ENCODE results near the gene KYNU. TPM values are rescaled to one million over a fixed set of nuclear protein-coding genes. Genes with fewer than 3 reads are reported as not detected.

The KYNU gene
- total RNA-seq, 1 experiment from 2014 or later = 0.37 TPM

DNA sequence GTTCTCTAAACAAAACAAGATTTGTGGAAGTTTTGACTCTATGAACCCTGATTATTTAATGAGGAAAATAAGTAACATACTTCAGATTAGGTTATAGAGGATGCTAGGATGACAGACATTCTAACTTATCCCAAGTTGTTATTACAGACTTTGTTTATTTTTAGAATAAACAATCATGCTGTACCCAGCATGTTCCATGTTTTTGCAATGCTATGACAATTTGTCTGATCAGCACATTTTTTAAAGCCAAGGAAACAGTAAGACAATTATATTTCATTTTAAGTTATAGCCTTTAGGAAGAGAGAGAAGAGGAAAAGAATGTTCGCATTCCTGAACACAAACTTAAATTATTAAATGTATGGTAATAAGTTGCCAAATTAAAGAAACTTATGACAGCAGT, 119.8 kb downstream of the KYNU start:
- H3K23ac ChIP-seq (ENCODE audit: insufficient read length, low read depth, low read length) = no peak overlapping the region
- H3K9me3 ChIP-seq (ENCODE audit: control insufficient read depth, low read depth, low read length) = no peaks in the 10 kb centered on the region
- H3K4me3 Mint-ChIP-seq = no peak overlapping the region
- H3K79me2 ChIP-seq (ENCODE audit: insufficient read depth, low read length) = no peaks in the 10 kb centered on the region
- H2AK5ac ChIP-seq (ENCODE audit: insufficient read length, low read length) = no peak overlapping the region
- no peak overlapping the region for H2BK20ac ChIP-seq (ENCODE audit: low read depth, low read length, poor library complexity, severe bottlenecking)
- no peaks in the 10 kb centered on the region for H3K79me1 ChIP-seq (ENCODE audit: insufficient read depth, low read depth, low read length, poor library complexity, severe bottlenecking)
- H2BK5ac ChIP-seq (ENCODE audit: insufficient read length, low read length) = no peak overlapping the region
- no peak overlapping the region for H3K14ac ChIP-seq (ENCODE audit: insufficient read depth, low read length)
- no peaks in the 10 kb centered on the region; a peak in 2 of 7 replicates for H3K36me3 Mint-ChIP-seq (ENCODE audit: insufficient read depth in 1 of 3, low read depth in 3 of 3)
- no peak overlapping the region for H3K27ac ChIP-seq (ENCODE audit: insufficient read length, low read depth, low read length)
- H3K4me1 ChIP-seq (ENCODE audit: insufficient read depth, low read length) = no peaks in the 10 kb centered on the region
- H3K4ac ChIP-seq (ENCODE audit: low read depth, low read length) = no peak overlapping the region
- no peak overlapping the region for H4K91ac ChIP-seq (ENCODE audit: insufficient read length, low read depth, low read length)
- H3K23me2 ChIP-seq (ENCODE audit: insufficient read length, low read depth, low read length, poor library complexity, severe bottlenecking) = no peaks in the 10 kb centered on the region
- H4K8ac ChIP-seq (replicated peaks; ENCODE audit: insufficient read length, low read depth, low read length) = no peak overlapping the region
- TF ChIP-seq, protein P1, sequence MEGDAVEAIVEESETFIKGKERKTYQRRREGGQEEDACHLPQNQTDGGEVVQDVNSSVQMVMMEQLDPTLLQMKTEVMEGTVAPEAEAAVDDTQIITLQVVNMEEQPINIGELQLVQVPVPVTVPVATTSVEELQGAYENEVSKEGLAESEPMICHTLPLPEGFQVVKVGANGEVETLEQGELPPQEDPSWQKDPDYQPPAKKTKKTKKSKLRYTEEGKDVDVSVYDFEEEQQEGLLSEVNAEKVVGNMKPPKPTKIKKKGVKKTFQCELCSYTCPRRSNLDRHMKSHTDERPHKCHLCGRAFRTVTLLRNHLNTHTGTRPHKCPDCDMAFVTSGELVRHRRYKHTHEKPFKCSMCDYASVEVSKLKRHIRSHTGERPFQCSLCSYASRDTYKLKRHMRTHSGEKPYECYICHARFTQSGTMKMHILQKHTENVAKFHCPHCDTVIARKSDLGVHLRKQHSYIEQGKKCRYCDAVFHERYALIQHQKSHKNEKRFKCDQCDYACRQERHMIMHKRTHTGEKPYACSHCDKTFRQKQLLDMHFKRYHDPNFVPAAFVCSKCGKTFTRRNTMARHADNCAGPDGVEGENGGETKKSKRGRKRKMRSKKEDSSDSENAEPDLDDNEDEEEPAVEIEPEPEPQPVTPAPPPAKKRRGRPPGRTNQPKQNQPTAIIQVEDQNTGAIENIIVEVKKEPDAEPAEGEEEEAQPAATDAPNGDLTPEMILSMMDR (conservative IDR thresholded peaks at IDR 0.05) = no peak
- peaks cover 0 to 8% of the 10 kb centered on the region in 2 experiments; a peak in 2 of 4 replicates for H3K4me1 Mint-ChIP-seq
- no peak overlapping the region for H2AFZ ChIP-seq (ENCODE audit: low read length)
- no peak overlapping the region for H3K56ac ChIP-seq (ENCODE audit: insufficient read length, low read depth, low read length)
- H3T11ph ChIP-seq (ENCODE audit: low read length) = no peak overlapping the region
- no peak overlapping the region for H3K27ac Mint-ChIP-seq
- H2BK15ac ChIP-seq (ENCODE audit: low read depth, low read length) = no peak overlapping the region
- H3K9ac ChIP-seq (ENCODE audit: extremely low read depth, insufficient read length, low read length) = no peak overlapping the region
- no peak for DNase-seq
- no peaks in the 10 kb centered on the region for H3K27me3 ChIP-seq (ENCODE audit: insufficient read depth, low read length)
- H3K9me3 Mint-ChIP-seq = peaks cover 0 to 3% of the 10 kb centered on the region in 2 experiments; a peak in 2 of 5 replicates
- no peak overlapping the region for H2BK120ac ChIP-seq (ENCODE audit: low read depth, low read length, poor library complexity, severe bottlenecking)
- no peak overlapping the region for H3K18ac ChIP-seq (ENCODE audit: insufficient read length, low read depth, low read length)
- no peak overlapping the region for H4K5ac ChIP-seq (ENCODE audit: insufficient read length, low read depth, low read length)
- WGBS (ENCODE audit: extremely low coverage, insufficient read length, low lambda C conversion rate) = no CpG with 5 or more reads among the region's 1 CpG
- no peaks in the 10 kb centered on the region for H4K20me1 ChIP-seq (ENCODE audit: control insufficient read depth, insufficient read depth, insufficient read length)
- H2BK12ac ChIP-seq (ENCODE audit: insufficient read length, low read depth, low read length) = no peak overlapping the region
- H3K4me2 ChIP-seq (ENCODE audit: insufficient read depth, insufficient read length, low read length) = no peak overlapping the region
- no peaks in the 10 kb centered on the region for H3K27me3 Mint-ChIP-seq (ENCODE audit: low read depth)

Measured in H9 (cell line).